ENCODE data around the gene PDIA5.

DNA sequence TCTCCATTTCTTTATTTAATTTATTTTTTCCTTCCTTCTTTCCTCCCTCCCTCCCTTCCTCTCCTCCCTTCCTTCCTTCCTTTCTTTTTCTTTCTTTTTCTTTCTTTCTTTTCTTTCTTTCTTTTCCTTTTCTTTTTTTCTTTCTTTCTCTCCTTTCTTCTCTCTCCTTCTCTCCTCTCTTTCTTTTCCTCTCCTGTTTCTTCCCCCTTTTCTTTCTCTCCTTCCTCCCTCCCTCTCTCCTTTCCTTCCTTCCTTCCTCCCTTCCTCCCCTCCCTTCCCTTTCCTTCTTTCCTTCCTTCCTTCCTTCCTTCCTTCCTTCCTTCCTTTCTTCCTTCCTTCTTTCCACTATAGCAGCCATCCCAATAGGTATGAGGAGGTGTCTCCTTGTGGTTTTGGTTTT, 6.8 kb upstream of the PDIA5 start:
- no peak for TF ChIP-seq CTCF (IDR thresholded peaks at IDR 0.05)
- TF ChIP-seq POLR2A (IDR thresholded peaks at IDR 0.05) = no peak
